BJ (cell line): ENCODE measurements around the gene CEP83. TPM values are rescaled to one million over a fixed set of nuclear protein-coding genes. Genes with fewer than 3 reads are reported as not detected.

ENCODE experiments used
- CTCF ChIA-PET: fragments of 350-600 bp; formaldehyde crosslinking; extraction: SDS; loops from one replicate; lab custom pipeline; 2021; ENCODE audit warnings: antibody characterized with exemption, inconsistent platforms; lab: Yijun Ruan, JAX
- POLR2A ChIA-PET: fragments of 300-600 bp; sonication (Branson Sonifier 250); formaldehyde crosslinking; extraction: SDS; loops from one replicate; lab custom pipeline; 2021; ENCODE audit warnings: antibody characterized with exemption; lab: Charles Lee
- DNase-seq: peaks from one replicate; pipeline ENCODE4 v3.0.0-alpha.2; 2011; ENCODE audit warnings: low read depth
- H3K27me3 ChIP-seq: 2 replicates; pipeline ENCODE4 v1.6.0; 2011; ENCODE audit warnings: low read length; ENCODE audit not compliant: control insufficient read depth, insufficient read depth
- H3K36me3 ChIP-seq: 2 replicates; pipeline ENCODE4 v1.5.1; 2011; ENCODE audit warnings: low read length; ENCODE audit not compliant: control insufficient read depth, insufficient read depth
- H3K4me3 ChIP-seq: 2 replicates; pipeline ENCODE4 v1.5.1; 2011; ENCODE audit warnings: low read depth, mild to moderate bottlenecking, control low read depth, low read length
- polyA plus RNA-seq: library from polyadenylated mRNA; depleted of rRNA; stranded (reverse); fragments of >200 nt; gene quantifications from 2 replicates; pipeline ENCODE4 v1.2.3, GENCODE V29; 2011
- TF ChIP-seq, protein P1 (sequence below): IDR thresholded peaks from 2 replicates; pipeline ENCODE4 v1.5.1; 2011; ENCODE audit warnings: low read depth, mild to moderate bottlenecking, control low read depth, inconsistent platforms, low read length, moderate library complexity; ENCODE audit not compliant: insufficient read depth

CEP83 gene
- polyA plus RNA-seq, 1 experiment = 5.7 TPM

GRCh38 chr12:94500831-94501567, 41.3 kb upstream of the CEP83 start:
- DNase-seq = no peak
- TF ChIP-seq, protein P1, sequence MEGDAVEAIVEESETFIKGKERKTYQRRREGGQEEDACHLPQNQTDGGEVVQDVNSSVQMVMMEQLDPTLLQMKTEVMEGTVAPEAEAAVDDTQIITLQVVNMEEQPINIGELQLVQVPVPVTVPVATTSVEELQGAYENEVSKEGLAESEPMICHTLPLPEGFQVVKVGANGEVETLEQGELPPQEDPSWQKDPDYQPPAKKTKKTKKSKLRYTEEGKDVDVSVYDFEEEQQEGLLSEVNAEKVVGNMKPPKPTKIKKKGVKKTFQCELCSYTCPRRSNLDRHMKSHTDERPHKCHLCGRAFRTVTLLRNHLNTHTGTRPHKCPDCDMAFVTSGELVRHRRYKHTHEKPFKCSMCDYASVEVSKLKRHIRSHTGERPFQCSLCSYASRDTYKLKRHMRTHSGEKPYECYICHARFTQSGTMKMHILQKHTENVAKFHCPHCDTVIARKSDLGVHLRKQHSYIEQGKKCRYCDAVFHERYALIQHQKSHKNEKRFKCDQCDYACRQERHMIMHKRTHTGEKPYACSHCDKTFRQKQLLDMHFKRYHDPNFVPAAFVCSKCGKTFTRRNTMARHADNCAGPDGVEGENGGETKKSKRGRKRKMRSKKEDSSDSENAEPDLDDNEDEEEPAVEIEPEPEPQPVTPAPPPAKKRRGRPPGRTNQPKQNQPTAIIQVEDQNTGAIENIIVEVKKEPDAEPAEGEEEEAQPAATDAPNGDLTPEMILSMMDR = no peak
- POLR2A ChIA-PET = no interaction called here

DNA sequence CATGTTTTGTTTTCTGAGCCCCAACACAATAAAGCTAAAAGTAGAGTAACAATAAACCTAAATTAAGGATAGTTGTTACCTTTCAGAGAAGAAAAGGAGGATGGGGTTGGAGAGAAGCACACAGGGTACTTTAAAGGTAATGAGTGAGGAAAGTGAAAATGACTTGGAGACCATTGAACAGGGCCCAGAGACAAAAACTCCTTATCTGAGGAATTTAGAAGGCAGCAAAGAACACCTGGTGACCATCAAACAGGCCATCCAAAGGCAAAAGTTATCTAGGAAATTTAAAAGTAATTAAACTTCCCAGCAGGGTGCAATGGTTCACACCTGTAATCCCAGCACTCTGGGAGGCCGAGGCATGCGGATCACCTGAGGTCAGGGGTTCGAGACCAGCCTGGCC, 39.0 kb upstream of the CEP83 start:
- TF ChIP-seq, protein P1 = no peak
- DNase-seq = no peak
- ChIA-PET POLR2A (no interaction called here), CTCF (interaction anchor here (1.1 kb wide), 1 partner anchor 365 kb away, joined by 3 read pairs; no protein-coding TSS in a partner anchor)
- Histone ChIP-seq H3K27me3 (no peaks in the 10 kb centered on the region), H3K36me3 (no peaks in the 10 kb centered on the region), H3K4me3 (no peak overlapping the region)

More at GRCh38 chr12:94500831-94501567, 41.3 kb upstream of the CEP83 start:
- Histone ChIP-seq H3K4me3 (no peak overlapping the region), H3K27me3 (no peaks in the 10 kb centered on the region), H3K36me3 (no peaks in the 10 kb centered on the region)
- CTCF ChIA-PET = no interaction called here

GRCh38 chr12:94498073-94498472, 38.4 kb upstream of the CEP83 start:
- Histone ChIP-seq H3K36me3 (no peaks in the 10 kb centered on the region), H3K27me3 (no peaks in the 10 kb centered on the region), H3K4me3 (no peak overlapping the region)
- DNase-seq = no peak
- CTCF ChIA-PET = interaction anchor here (1.1 to 1.2 kb wide), 2 partner anchors 10 to 365 kb away, joined by 3 read pairs; no protein-coding TSS in a partner anchor
- TF ChIP-seq, protein P1 = no peak
- POLR2A ChIA-PET = no interaction called here

DNA sequence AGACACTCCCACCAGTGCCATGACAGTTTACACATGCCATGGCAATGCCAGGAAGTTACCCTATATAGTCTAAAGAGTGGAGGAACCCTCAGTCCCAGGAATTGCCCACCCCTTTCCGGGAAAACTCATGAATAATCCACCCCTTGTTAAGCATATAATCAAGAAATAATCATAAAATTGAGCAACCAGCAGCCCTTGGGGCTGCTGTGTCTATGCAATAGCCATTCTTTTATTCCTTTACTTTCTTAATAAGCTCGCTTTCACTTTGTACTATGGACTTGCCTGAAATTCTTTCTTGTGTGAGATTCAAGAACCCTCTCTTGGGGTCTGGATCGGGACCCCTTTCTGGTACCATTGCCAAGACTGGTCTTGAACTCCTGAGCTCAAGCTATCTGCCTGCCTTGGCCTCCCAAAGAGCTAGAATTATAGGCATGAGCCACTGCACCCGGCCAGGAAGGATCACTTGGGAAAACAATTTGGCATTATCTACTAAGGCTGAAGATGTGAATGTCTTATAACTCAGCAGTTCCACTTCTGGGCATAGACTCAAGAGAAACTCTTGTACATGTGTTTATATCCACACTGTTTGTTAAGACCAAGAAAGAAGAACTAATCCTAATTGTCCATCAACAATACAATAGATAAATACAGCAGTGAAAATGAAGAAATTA, 35.9 kb upstream of the CEP83 start:
- TF ChIP-seq, protein P1 = no peak
- DNase-seq = no peak
- H3K4me3 ChIP-seq = no peak overlapping the region
- H3K27me3 ChIP-seq = peaks cover 4% of the 10 kb centered on the region
- CTCF ChIA-PET = interaction anchor here (1.3 kb wide), 1 partner anchor 13 kb away, joined by 3 read pairs; no protein-coding TSS in a partner anchor
- POLR2A ChIA-PET = no interaction called here
- no peaks in the 10 kb centered on the region for H3K36me3 ChIP-seq

GRCh38 chr12:94491489-94491888, 31.8 kb upstream of the CEP83 start:
- DNase-seq = no peak
- CTCF ChIA-PET = no interaction called here
- Histone ChIP-seq H3K27me3 (peaks cover 7% of the 10 kb centered on the region), H3K4me3 (no peak overlapping the region), H3K36me3 (no peaks in the 10 kb centered on the region)
- TF ChIP-seq, protein P1 = no peak
- POLR2A ChIA-PET = no interaction called here
